B cell (primary cell): ENCODE results near the gene NAGLU. TPM values are rescaled to one million over a fixed set of nuclear protein-coding genes. Genes with fewer than 3 reads are reported as not detected.

Experiments
- ATAC-seq: fragments of 200-7000 bp; cut with Tn5 transposase; one replicate; pipeline ENCODE4 v1.10.0; 2021; ENCODE audit warnings: low read depth, mild to moderate bottlenecking, moderate number of reproducible peaks, moderate library complexity
- CTCF ChIA-PET: fragments of 350-600 bp; sonication (Branson Sonifier 250); formaldehyde crosslinking; loops from one replicate; lab custom pipeline; 2021; ENCODE audit warnings: antibody characterized with exemption, inconsistent platforms; lab: Charles Lee
- POLR2A ChIA-PET: fragments of 350-600 bp; sonication (Branson Sonifier 250); formaldehyde crosslinking; loops from one replicate; lab custom pipeline; 2021; ENCODE audit warnings: antibody characterized with exemption; lab: Charles Lee
- DNase-seq: peaks from one replicate; pipeline ENCODE4 v3.0.0; 2013
- H2AFZ ChIP-seq: 2 replicates; pipeline ENCODE4 v1.6.1; 2012; ENCODE audit warnings: mild to moderate bottlenecking, low read depth, low read length; ENCODE audit not compliant: insufficient read depth, poor library complexity, severe bottlenecking
- H3K27ac ChIP-seq, 2 donors: 1 replicate in 1 of 2; 2 replicates in 1 of 2; pipeline ENCODE4 v1.5.1; 2012 to 2013; ENCODE audit warnings: low read length in 2 of 2, mild to moderate bottlenecking in 2 of 2, moderate library complexity in 1 of 2
- H3K27me3 ChIP-seq, 4 experiments: fragments of 200-600 bp in 1 of 4; sonication (generic) in 1 of 4; replicated peaks in 1 of 4; 1 replicate in 2 of 4; 2 replicates in 2 of 4; pipeline versions ENCODE4 v1.6.1 to v1.7.0; 2013 to 2016; ENCODE audit warnings: low read length in 3 of 4, mild to moderate bottlenecking in 2 of 4, mixed read lengths in 1 of 4, moderate library complexity in 1 of 4; ENCODE audit not compliant: insufficient read depth in 4 of 4, control insufficient read depth in 3 of 4; ENCODE audit errors: control extremely low read depth in 1 of 4
- H3K36me3 ChIP-seq, 2 experiments: replicated peaks in 1 of 2; 1 replicate in 1 of 2; 2 replicates in 1 of 2; pipeline versions ENCODE4 v1.6.1 to v1.7.1; 2013; ENCODE audit warnings: low read length in 1 of 2; ENCODE audit not compliant: insufficient read depth in 2 of 2, control insufficient read depth in 1 of 2; ENCODE audit errors: control extremely low read depth in 1 of 2, extremely low read depth in 1 of 2
- H3K4me1 ChIP-seq, 2 donors: fragments of 200-600 bp in 1 of 2; sonication (generic) in 1 of 2; 1 replicate in 1 of 2; 2 replicates in 1 of 2; pipeline versions ENCODE4 v1.5.1 to v1.6.1; 2013 to 2017; ENCODE audit warnings: low read length in 2 of 2; ENCODE audit not compliant: control insufficient read depth in 2 of 2, insufficient read depth in 2 of 2
- H3K4me2 ChIP-seq: replicated peaks from 2 replicates; pipeline ENCODE3; 2012; ENCODE audit warnings: mild to moderate bottlenecking, low read depth, low read length; ENCODE audit not compliant: poor library complexity, severe bottlenecking
- H3K4me3 ChIP-seq, 5 experiments: fragments of 200-600 bp in 1 of 5; sonication (generic) in 1 of 5; 1 replicate in 3 of 5; 2 replicates in 2 of 5; pipeline versions ENCODE4 v1.5.1 to v1.7.0; 2011 to 2016; ENCODE audit warnings: low read length in 4 of 5, mild to moderate bottlenecking in 4 of 5, low read depth in 2 of 5, control low read depth in 1 of 5, moderate library complexity in 1 of 5; ENCODE audit not compliant: insufficient read depth in 1 of 5; ENCODE audit errors: control extremely low read depth in 1 of 5, extremely low read depth in 1 of 5
- H3K79me2 ChIP-seq: fragments of 200-600 bp; sonication (generic); one replicate; pipeline ENCODE4 v1.6.0; 2016; ENCODE audit warnings: low read length; ENCODE audit not compliant: control insufficient read depth, insufficient read depth
- H3K9ac ChIP-seq: fragments of 200-600 bp; sonication (generic); 2 replicates; pipeline ENCODE4 v1.6.1; 2017; ENCODE audit warnings: mild to moderate bottlenecking, low read length, moderate library complexity
- H3K9me3 ChIP-seq, 3 donors: one replicate each; pipeline versions ENCODE4 v1.6.1 to v1.7.1; 2013; ENCODE audit warnings: low read length in 2 of 3; ENCODE audit not compliant: control insufficient read depth in 2 of 3, insufficient read depth in 1 of 3; ENCODE audit errors: control extremely low read depth in 1 of 3
- H4K20me1 ChIP-seq: 2 replicates; pipeline ENCODE4 v1.6.0; 2012; ENCODE audit warnings: mild to moderate bottlenecking, low read length; ENCODE audit not compliant: insufficient read depth, control insufficient read depth, poor library complexity, severe bottlenecking
- H3K27ac Mint-ChIP-seq: one replicate; pipeline ENCODE4 v1.8.0; 2021; ENCODE audit warnings: mixed read lengths
- H3K27me3 Mint-ChIP-seq: one replicate; pipeline ENCODE4 v1.8.0; 2021; ENCODE audit warnings: mixed read lengths
- H3K4me1 Mint-ChIP-seq: one replicate; pipeline ENCODE4 v1.8.0; 2021; ENCODE audit warnings: mixed read lengths
- H3K4me3 Mint-ChIP-seq: one replicate; pipeline ENCODE4 v1.8.0; 2021; ENCODE audit warnings: mixed read lengths
- H3K9me3 Mint-ChIP-seq: one replicate; pipeline ENCODE4 v1.8.0; 2022; ENCODE audit warnings: mixed read lengths; ENCODE audit not compliant: insufficient read depth
- CTCF ChIP-seq: fragments of 200-600 bp; IDR thresholded peaks from one replicate; pipeline ENCODE4 v1.8.0; 2022; ENCODE audit warnings: antibody characterized with exemption, mild to moderate bottlenecking
- EZH2 ChIP-seq: IDR thresholded peaks from 2 replicates; pipeline ENCODE4 v1.6.1; 2012; ENCODE audit warnings: borderline replicate concordance, low read depth, mild to moderate bottlenecking, moderate library complexity, low read length; ENCODE audit not compliant: insufficient read depth, poor library complexity, severe bottlenecking
- whole genome bisulfite sequencing: methylation state at CpG from one replicate; pipeline ENCODE4 v1.1.5; 2013; ENCODE audit warnings: missing lambda C conversion rate; ENCODE audit not compliant: insufficient coverage; 5-methylcytosine and 5-hydroxymethylcytosine counted together
- intact Hi-C: fragments of 100-400 bp; cut with micrococcal nuclease; formaldehyde crosslinking; loops from one replicate; pipeline ENCODE4 v1.10.0; 2022
- polyA plus RNA-seq: library from polyadenylated mRNA; depleted of rRNA; stranded (reverse); fragments of >200 nt; gene quantifications from 2 replicates; pipeline ENCODE4 v1.2.3, GENCODE V29; 2012
- total RNA-seq, 2 donors: library from RNA; stranded (reverse); fragments of 120-200 nt in 1 of 2; gene quantifications; 1 replicate in 1 of 2; 2 replicates in 1 of 2; pipeline versions ENCODE4 v1.2.3 to v1.2.4, GENCODE V29; 2013 to 2022

NAGLU gene
- total and polyA plus RNA-seq, 2 donors (not counting 1 experiment from before 2014, with no cell fraction given), result 44.8 to 52.4 TPM

DNA sequence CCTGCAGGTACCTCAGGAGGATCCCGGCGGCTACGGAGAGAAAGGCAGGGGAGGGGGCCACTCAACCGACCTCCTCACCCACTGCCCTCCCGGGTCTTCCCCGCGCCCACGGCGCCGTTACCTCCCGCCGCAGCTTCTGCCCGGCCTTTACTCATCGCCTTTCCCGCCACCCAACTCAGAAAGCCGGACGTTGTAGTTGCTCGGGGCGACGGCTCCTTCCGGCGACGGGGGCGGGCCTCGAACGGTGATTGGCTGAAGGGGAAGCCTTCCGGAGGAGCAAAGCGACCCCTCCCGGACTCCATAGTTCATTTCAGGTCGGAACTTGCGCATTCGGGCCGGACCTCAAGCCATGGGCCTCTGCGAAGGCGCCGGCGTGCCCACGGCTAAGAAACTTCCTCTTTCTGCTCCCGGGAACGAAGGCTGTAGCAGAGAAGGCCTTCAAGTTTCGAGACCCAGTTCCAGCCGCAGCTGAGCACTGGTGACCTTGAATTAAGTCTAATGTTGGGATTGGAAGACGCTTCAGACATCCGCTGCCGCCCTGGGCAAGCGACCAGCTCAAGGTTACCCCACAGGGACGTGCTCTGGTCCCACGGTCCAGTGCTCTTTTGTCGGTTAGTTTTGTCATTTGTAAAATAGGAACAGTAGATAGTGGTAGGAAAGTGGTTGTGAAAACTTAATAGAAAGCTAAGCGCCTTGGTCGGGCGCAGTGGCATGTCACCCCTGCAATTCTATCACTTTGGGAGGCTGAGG lies 41.7 kb downstream of the NAGLU start, which contains the start of gene PSMC3IP:
Gene PSMC3IP, minus strand, starts transcription at position 198 of the 750 bp plus-strand sequence. Its CDS starts 43 bp downstream, at position 155.
- Histone ChIP-seq H3K79me2 (peaks cover 14% of the 10 kb centered on the region), H4K20me1 (peaks cover 15% of the 10 kb centered on the region), H3K4me3 (peak within 1 kb of the TSS; percentile 56 to 82 (median 74)), H3K27ac (peak within 1 kb of the TSS; percentile 45 to 72), H3K4me2 (peak within 1 kb of the TSS; percentile 93), H3K36me3 (peaks cover 13 to 51% of the 10 kb centered on the region in 2 experiments), H3K4me1 (peaks cover 12 to 30% of the 10 kb centered on the region in 2 donors), H2AFZ (peak within 1 kb of the TSS; percentile 85), H3K9me3 (no peaks in the 10 kb centered on the region), H3K9ac (peak within 1 kb of the TSS; percentile 70), H3K27me3 (no peaks in the 10 kb centered on the region)
- peak; percentile 94 for DNase-seq
- no peaks in the 10 kb centered on the region for H3K27me3 Mint-ChIP-seq
- H3K9me3 Mint-ChIP-seq, result no peaks in the 10 kb centered on the region
- intact Hi-C loops, result loop anchor here (1.0 to 10.0 kb wide), 10 partner anchors 10 to 417 kb away; partner anchors contain the start of genes BECN1, COASY, MLX and NAGLU
- H3K27ac Mint-ChIP-seq, result peak within 1 kb of the TSS; percentile 99
- peaks cover 42% of the 10 kb centered on the region for H3K4me1 Mint-ChIP-seq
- ATAC-seq, result peak; percentile 93
- ChIA-PET POLR2A (interaction anchor here (0.6 to 2.7 kb wide), 20 partner anchors 10 to 1609 kb away, joined by 3 to 19 read pairs (median 6); partner anchors contain the start of genes BECN1, MLX, NAGLU and PLEKHH3), CTCF (interaction anchor here (0.6 to 4.3 kb wide), 56 partner anchors 8 to 906 kb away, joined by 3 to 72 read pairs (median 5); partner anchors contain the start of genes BECN1, CAVIN1, CCR10 and CNTD1)
- under 1% methylated on average over 51 of the region's 52 CpGs for WGBS
- H3K4me3 Mint-ChIP-seq, result peak within 1 kb of the TSS; percentile 99
- no peak for TF ChIP-seq CTCF
- TF ChIP-seq EZH2, result no peak
